ENCODE data around the gene PLA2G4B.

- TF ChIP-seq ATF2 (CRISPR knock-in tag; IDR thresholded peaks at IDR 0.05) (no peak), ZBTB34 (CRISPR knock-in tag; IDR thresholded peaks at IDR 0.05) (no peak), RCOR1 (IDR thresholded peaks at IDR 0.05; ENCODE audit: borderline replicate concordance in 1 of 2, low read depth in 2 of 2, low read length in 2 of 2) (no peak), ZNF707 (CRISPR knock-in tag; conservative IDR thresholded peaks at IDR 0.05) (no peak), ZNF280A (IDR thresholded peaks at IDR 0.05; ENCODE audit: low read depth, partially characterized antibody) (no peak), CTCF (IDR thresholded peaks at IDR 0.05 in 2 of 3, conservative IDR thresholded peaks at IDR 0.05 in 1 of 3; ENCODE audit: insufficient read depth in 2 of 3, low read depth in 1 of 3, low read length in 3 of 3) (no peak), TCF7L2 (IDR thresholded peaks at IDR 0.05; ENCODE audit: low read depth, low read length) (no peak), TCF7 (IDR thresholded peaks at IDR 0.05; ENCODE audit: borderline replicate concordance) (no peak)
Measured at GRCh38 chr15:41814534-41814933, 24.1 kb upstream of the PLA2G4B start.

Data from K562 (cell line).